ENCODE measurements around the gene HEYL.

DNA sequence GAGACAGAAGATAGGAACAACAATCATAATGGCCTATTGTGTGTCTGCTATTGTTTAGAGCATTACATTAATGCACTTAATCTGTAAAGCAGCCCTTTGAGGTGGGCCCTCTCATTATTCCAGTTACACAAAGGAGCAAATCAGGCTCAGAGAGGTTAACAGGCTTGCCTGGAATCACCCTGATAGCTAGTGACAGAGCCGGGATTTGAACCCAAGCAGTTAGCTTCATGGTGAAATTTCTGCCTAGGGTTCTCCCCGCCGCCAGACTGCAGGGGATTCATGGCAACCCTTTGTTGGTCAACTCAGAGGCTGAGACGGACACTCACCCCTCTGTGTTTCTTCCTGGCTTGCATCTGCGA is 7.1 kb downstream of the HEYL start:
- TF ChIP-seq CTCF (IDR thresholded peaks at IDR 0.05; ENCODE audit: insufficient read depth, low read depth, low read length) = no peak
- no peak for TF ChIP-seq EZH2 (IDR thresholded peaks at IDR 0.05; ENCODE audit: insufficient read depth, low read length)
